NCI-H2029 (cell line): ENCODE measurements around the gene DLG2.

Source experiments
- DNase-seq: peaks from one replicate; lab custom pipeline; 2025; lab: John Stamatoyannopoulos, UW

DLG2 gene

DNA sequence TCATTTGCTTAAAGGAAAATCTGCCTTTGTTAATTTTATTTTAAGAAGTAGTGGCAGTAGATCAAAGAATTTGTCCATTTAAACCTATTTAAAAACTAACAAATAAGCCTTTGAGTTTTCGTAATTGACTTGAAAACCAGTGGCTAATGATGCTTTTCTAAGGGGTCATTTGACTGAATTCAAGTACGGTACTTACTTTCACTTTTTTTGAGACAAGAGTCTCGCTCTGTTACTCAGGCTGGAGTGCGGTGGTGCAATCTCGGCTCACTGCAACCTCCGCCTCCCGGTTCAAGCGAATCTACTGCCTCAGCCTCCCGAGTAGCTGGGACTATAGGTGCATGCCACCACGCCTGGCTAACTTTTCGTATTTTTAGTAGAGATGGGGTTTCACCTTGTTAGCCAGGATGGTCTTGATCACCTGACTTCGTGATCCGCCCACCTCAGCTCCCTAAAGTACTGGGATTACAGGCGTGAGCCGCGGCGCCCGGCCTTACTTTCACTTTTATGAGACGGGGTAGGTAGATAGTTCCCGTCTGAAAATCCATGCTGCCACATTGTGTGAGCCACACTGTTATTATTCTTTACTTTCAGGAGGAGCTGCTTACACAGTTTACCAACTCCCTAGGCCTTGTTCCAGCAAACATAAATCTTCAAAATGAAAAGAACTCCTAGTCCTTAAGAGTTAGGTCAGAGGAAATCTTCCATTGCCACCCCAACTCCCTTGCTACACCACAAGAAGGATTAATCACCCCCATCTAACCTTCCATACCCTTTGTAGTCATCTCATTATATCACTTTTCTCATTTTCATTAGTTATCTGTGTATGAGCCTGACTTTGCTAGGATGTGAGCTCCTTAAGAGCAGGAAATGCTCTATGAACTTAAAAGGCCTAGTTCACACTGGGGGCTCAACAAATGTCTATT, 1414.4 kb downstream of the DLG2 start:
- no peak for DNase-seq

DNA sequence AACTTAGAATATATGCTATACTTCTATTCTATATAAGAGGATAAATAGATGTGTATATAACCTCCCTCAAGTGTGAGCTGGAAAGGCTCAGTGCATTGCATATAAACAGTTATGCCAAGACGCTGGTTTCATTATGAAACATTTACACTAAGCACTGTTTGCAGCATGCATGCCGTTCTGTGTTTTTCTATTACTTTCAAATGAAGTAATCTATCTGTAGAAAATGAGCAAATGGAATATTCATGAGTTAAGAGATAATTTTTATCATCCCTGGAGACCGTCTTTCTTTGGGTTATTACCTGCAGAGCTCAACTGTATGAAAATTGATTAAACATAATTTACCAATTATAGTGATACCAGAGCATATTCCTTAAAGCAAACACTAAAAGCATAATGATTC, 1415.2 kb downstream of the DLG2 start:
- no peak for DNase-seq

DNA sequence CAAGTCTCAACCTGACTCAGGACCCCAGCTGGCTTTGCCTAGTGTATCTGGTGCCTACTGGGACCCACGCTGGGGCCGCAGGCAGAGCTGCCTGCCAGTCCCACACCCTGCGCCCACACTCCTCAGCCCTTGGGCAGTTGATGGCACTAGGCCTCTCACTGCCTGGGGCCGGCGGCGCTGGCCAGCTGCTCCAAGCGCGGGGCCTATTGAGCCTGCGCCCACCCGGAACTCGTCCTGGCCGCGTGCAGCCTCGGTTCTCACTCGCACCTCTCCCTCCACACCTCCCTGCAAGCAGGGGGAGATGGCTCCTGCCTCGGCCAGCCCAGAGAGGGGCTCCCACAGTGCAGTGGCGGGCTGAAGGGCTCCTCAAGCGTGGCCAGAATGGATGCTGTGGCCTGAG, 1432.4 kb downstream of the DLG2 start:
- DNase-seq, result no peak

DNA sequence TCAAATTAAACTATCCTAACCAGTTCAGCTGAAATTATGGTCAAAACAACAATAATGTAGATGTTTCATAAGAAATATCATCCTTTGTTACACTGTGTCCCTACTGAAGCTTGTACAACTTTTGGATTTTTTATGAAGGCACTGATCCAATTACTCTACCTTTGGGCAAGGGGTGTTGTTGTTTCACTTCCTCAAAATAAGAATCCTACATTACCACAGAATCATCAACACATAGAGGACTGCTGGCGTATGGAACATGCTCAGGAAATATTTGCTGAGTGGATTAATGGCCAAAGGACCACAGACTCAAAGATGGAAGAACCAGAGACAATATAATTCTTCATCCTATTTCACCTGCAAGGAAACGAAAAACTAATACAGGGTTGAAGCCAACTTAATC, 1433.4 kb downstream of the DLG2 start:
- DNase-seq, result no peak

DNA sequence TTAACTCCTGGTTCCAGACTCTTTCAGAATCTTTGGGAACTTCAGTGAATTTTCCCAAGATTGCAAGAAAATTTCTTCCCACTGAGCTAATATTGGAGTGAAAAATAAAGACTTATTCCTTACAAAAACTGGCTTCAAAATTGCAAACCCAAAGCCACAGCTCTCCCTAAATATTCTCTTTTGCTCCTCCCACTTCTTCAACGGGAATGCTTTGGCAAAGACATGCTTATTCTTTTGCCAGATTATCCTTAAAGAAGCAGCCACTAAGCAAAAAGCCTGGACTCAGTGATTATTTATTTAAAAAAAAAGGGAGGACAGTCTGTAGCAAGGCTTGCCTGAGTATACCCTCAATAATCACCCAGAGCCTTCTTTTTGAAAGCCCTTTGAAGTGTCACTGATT, 1438.6 kb downstream of the DLG2 start:
- DNase-seq, result no peak

DNA sequence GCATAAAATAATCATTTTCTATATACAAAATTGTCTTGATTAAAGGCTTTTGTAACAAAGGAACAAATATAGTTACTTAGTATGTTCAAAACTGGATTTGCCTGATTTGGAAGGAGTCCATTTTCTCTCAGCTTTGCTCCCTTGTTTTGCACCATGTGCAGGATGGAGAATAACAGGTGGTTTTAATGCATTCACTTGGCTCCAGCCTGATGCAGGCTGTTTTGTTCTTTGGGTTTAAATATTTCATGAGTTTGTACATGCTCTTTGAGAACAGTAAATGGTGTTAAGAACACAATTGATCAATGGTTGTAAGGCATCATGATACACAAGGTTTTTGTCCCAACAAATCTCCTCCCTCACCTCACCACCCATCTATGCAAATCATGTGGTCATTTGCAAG, 1454.1 kb downstream of the DLG2 start:
- DNase-seq, result no peak

DNA sequence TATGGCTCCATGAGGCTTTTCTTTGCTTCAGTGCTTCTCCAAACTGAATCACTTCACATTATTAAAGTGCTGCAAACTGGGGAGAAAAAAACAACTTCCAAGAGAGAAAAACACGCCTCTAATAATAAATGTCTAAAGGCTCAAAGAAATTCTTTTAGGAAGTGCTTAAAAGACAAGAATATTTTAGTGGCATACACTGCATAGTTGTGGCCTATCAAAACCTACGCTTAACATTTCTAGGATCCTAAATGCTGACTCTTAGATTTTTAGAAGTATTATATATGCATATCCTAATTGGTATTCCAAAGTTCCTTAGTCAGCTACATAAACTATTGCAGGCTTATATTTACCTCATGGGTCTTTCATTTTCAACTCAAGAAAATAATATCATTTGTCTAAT, 1462.0 kb downstream of the DLG2 start:
- no peak for DNase-seq

DNA sequence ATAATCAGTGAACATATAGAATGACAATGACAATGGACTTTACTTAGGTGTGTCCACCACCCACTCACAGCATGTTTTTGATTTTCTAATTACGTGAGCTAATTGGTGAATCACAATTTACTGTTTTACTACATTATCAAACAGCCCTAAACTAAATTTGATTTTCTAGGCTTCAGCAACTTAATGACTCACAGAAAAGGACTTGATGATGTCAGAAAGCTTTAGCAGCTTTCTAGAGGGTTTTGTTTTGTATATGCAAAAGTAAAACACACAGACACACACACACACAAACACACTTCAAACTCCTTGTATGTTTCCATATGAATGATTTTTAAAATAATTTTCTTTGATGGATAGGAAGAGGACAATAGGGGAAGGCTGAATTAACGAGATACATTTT, 1462.4 kb downstream of the DLG2 start:
- DNase-seq, result no peak

DNA sequence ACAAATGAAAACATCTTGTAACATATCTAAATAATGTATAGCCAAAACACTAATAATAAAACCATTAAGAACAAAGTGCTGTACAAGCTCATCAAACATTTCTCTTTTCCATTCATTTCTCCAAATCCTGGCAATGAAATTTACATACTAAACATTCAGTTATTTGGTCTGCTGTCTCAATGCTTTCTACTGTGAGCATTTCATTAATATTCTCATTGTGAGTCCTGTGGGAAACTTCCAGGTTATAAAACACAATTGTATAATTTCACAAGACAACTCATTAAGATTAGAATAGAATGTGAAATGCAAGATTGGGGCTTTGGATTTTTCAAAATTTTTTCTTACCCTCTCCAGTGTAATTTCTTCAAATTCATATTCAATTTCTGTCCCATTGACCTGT, 1464.0 kb downstream of the DLG2 start:
- no peak for DNase-seq

DNA sequence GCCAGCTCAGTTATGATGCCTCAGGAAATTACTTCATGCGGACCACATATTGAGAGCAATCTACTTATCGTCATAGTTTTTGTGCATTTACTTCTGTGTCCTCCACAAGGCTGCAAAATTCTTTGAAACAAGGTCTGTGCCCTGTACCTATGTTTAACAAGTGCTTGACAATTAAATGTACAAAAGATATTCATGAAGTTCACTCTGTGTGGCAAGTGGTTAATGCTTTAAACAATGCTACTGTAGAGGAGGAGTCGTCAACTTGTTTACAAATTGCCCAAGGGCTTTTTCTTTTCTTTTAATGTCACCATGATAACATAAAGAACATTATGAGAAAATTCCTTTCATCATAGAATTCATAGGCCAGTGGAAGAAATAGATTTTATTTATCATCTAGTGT, 1469.5 kb downstream of the DLG2 start:
- no peak for DNase-seq

DNA sequence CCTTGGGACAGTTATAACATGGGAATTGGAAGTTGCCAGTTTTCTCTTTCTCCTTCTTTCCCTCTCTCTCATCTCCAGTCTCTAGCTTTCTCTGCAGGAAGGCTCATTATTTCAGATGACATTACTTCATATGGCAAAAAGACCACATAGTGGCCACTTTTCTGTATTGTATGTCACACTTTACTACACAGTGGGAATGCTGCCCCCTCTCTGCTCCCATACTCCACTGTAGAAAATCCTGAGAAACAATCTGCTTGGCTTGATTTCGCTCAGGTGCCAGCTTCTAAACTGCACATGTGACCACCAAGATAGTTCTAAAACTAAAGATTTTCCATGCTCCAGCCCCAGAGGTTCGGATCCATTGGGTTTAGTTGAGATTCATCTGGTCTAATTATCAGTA, 1480.3 kb downstream of the DLG2 start:
- DNase-seq, result no peak

DNA sequence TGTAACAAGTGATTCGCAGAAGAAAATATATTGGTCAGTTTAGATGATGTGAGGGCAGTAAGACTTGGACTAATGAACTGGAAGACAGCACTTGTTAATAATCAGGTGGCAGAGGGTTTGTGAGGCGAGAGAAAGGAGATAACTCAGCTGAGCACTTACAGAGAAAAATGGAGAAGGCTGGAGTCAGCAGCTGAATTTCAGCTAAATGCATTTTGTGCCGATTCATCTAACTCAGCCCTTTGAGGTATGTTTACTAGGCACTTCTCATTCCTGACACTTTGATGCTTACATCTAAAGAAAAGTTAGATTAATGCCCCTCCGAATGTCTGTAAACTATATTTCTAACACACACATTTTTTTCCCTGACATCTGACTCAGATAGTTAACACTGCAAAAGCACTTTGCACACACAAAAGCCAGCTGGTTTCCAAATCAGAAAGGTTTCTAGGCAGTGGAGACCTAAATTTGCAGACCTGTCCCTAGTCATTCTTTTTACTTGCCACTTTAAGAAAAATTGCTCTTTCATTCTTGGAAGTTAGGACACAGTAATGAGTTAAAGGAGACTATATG, 1481.4 kb downstream of the DLG2 start:
- DNase-seq, result no peak

DNA sequence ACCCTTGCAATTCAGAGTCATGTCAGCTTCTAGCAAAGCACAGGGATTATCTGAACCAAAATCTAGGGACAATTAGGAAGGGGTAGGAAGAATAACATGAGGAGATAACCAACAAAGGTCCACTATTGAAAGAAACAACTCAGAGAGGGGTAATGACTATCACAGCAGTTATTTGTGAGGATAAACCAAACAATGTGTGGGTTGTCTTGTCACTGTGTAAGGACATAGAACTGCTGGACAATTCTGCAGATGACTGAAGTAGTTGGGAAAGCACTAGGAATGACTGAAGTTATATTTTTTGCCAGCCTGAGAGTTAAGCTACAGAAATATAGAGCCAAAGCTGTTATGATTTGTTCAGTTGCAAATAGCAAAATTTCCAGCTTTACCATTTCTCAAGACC, 1482.6 kb downstream of the DLG2 start:
- no peak for DNase-seq

DNA sequence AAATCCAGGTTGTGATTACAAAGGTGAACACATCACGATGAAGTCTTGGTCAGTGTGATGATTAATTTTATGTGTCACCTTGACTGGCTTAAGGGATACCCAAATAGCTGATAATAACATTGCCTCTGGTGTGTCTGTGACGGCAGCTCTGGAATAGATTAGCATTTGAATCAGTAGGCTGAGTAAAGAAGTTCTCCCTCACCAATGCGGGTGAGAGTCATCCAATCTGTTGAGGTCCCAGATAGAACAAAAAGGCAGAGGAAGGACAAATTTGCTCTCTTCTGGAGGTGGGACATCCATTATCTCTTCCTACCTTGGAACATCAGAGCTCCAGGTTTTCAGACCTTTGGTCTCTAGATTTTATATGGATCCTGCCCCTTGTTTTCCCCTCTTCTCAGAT, 1484.7 kb downstream of the DLG2 start:
- DNase-seq, result no peak

DNA sequence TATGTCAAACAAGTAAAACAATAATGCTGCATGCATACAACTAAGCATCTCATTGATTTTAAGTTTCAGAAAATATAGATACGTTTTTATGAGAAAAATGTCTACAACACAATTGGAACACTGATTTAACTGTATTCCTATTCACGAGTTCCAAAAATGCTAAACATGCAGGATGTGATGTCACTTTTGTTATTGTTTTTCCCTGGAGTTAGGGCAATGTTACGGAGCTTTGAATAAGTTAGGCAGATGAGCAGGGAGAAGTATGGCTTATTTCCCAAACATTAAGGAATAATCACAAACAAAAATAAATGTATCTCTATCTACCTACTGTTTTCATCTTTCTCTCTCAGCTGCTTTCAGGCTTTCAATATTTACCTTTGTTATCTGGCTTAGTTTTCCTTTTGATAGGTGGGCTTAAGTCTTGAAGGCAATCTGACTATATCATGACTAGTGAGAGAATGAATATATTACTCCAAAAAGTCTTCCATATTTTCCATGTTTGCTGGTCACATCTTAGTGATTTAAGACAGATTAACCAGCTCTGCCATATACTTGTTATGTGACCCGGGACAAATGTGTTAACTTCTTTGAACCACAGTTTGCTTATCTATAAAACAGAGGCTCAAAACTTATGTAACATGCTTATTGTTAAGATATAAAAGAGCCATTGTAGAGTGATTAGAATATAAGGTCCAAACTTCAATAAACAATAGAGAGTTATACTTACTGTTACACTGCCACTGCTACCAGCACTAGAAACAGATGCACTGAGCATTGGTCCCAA, 1486.6 kb downstream of the DLG2 start:
- no peak for DNase-seq

DNA sequence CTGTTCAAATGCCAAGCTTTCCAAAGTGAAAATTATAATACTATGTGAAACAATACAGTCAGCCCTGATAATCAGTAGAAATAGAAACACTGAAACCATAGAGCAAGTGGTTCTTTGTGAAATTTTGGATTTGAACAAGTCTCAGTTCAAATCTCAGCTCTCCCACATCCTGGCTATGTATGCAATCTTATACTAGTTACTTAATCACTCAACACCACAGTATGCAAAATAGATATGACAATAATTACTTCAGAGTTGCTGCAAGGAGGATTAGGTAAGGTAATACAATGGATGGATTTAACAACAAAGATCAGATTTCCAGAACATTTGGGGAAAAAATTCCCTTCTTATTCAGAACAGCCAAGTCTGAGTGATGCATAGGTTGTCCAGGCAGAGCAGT, 1489.2 kb downstream of the DLG2 start:
- DNase-seq, result no peak

DNA sequence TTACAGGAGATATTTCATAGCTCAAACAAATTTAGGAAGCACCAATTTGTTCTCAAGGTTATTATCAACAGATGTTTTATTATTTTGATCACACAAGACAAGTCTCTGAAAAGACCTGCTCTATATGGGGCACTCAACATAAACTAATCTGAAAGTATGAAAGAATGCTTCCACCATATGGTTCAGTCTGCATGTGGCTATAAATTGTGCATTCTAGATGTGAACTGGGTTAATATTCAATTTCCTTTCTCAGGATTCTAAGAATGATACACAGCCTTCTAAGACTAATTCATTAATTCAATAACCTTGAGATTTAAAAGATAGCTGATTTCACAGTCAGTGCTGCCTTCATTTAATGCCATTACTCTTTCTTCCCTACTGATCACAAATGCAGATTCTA, 1489.6 kb downstream of the DLG2 start:
- DNase-seq, result no peak

DNA sequence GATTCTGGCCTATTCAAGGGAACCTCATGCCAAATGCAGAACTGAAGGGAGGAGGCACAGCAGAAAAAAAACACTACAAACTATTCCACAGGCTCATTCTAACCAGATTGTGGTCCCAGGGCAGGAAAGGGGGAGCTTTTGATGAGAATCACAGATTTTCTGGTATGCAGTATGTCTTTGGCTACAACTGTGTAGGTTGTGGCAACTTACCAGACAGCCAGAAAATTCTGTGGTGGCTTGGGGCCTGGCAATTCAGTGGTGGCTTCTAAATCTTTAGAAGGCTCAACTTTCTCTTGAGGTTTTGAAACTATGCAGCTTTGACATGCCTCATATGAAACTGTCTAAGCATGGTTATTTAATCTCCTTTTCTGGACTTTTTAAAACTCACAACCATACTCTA, 1490.2 kb downstream of the DLG2 start:
- no peak for DNase-seq

DNA sequence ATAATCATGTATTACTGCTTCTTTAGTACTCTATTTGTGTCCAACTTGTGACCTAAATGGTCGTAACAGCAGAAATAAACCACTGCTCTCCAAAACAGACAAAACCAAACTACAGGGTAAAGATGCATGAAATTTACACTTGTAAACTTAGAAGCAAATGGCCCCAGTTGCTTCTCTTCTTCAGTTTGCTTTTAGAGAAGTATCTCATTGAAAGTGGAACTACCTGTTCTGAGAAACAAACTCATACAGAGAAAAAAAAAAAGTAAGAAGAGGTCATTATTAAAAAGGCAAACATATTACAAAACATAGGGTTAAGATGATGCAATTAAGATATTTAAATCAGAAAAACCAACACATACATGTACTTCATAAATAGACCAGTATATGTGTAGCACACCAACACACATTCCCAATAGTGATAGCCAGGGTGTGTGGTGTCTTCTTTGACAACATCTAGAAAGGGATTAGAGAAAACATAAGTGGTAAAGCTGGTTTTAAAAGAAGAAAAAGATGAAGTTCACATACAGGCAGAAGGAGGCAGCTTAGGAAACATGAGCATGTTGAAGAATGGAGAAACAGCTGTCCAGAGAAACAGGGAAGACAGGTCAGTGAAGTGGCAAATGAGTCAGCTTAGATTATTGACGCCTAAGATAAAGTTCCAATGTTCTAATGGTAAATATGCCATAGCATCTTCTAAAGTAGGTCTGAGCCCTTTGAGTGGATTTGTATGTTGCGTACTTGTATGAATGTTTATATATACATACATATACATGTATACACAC, 1496.3 kb downstream of the DLG2 start:
- DNase-seq, result no peak

DNA sequence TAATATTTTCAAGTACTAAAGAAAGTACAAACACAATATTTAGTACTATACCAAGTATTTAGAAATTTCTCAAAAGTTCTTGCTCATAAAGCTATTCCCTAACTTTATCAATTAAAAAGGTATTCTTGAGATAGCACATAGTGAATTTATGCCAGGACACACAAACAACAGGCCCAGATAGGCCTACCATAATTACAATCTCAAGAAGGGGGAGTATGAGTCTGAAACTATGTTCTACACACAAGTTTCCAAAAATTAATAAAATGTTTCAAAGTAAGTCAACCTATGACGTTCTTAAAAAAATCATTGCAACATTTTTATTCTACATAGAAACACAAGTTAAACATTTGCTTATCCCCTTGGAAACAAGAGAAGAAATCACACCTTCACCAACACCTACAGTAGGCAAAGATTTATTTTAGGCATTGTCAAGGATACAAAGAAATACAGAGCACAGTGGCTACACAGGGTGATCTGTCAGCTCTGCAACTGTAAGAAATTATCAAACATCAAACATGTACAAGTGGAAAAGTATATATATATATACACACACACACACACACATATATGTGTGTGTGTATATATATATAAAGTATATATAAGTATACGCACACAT, 1497.1 kb downstream of the DLG2 start:
- no peak for DNase-seq

DNA sequence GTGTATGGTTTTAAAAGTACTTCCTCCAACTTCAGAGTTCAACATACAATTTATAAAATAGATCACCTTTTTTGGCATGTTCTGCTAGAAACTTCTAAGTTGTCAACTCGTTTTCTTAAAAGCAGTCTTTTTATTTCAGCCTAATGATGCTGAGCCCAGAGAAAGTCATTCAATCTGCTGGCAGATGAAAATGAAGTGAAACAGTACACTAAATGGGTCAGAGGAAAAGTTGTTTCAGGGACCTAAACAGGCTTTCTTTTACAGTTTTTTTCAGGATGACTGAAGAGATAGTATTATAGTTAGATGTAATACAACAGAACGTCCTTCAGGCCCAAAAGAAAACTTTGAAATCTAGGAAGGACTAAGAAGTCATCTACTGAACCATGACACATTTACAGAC, 1498.3 kb downstream of the DLG2 start:
- no peak for DNase-seq

DNA sequence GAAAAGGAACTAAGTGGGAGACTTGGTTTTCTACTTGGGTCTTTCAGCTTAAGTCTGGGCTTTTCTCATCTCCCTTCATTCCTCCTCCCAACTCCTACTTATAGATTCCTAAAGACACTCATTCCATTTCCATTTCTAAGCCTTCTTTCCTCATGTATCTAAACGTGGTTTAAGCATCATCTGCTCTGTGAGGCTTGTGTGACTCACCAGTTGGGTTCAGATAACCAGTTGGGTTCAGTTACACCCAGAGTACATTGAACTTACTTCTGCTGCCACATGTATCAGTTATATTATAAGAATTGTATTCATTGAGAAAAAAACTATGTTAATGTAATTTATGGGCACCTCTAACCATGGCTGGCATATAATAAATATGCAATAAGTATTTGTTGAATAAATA, 1509.8 kb downstream of the DLG2 start:
- no peak for DNase-seq
